Testis (tissue), 3 donors: ENCODE data around the gene AKNA. TPM values are rescaled to one million over a fixed set of nuclear protein-coding genes. Genes with fewer than 3 reads are reported as not detected.

Experiments used
- DNase-seq: peaks from one replicate; pipeline ENCODE4 v3.0.0-alpha.2; 2019
- H3K27ac ChIP-seq, 2 donors: fragments of 200-600 bp; sonication (generic); one replicate each; pipeline ENCODE4 v1.5.1; 2019
- H3K27me3 ChIP-seq: fragments of 200-600 bp; sonication (generic); one replicate; pipeline ENCODE4 v1.5.1; 2019
- H3K36me3 ChIP-seq: fragments of 200-600 bp; sonication (generic); one replicate; pipeline ENCODE4 v1.5.1; 2017; ENCODE audit warnings: low read depth; ENCODE audit errors: missing control alignments
- H3K4me1 ChIP-seq: fragments of 200-600 bp; sonication (generic); one replicate; pipeline ENCODE4 v1.5.1; 2019
- H3K4me3 ChIP-seq, 2 donors: fragments of 200-600 bp; sonication (generic); one replicate each; pipeline ENCODE4 v1.5.1; 2017 to 2019
- H3K9me3 ChIP-seq: fragments of 200-600 bp; sonication (generic); one replicate; pipeline ENCODE4 v1.5.1; 2017
- CTCF ChIP-seq, 3 experiments: fragments of 450-650 bp in 2 of 3; fragments of 200-600 bp in 1 of 3; sonication (generic) in 1 of 3; IDR thresholded peaks; one replicate each; pipeline ENCODE4 v1.5.1; 2016 to 2019; ENCODE audit warnings: antibody characterized with exemption in 3 of 3, mild to moderate bottlenecking in 2 of 3, moderate library complexity in 1 of 3
- POLR2A ChIP-seq: fragments of 450-650 bp; IDR thresholded peaks from one replicate; pipeline ENCODE4 v1.6.1; 2017; ENCODE audit warnings: antibody characterized with exemption, mild to moderate bottlenecking, moderate library complexity
- WGBS, 2 donors: methylation state at CpG; one replicate each; pipeline ENCODE4 v1.1.5; 2018; 5-methylcytosine and 5-hydroxymethylcytosine counted together
- intact Hi-C: fragments of 100-400 bp; cut with DNase I; formaldehyde crosslinking; loops from one replicate; pipeline ENCODE4 v1.15.1; 2023; ENCODE audit warnings: low total_unique reads
- polyA plus RNA-seq: library from polyadenylated mRNA; stranded (reverse); fragments of 350-450 nt; fragmentation: Illumina TruSeq; extraction: RNeasy Lipid Tissue Mini Kit (QIAGEN cat#74804); gene quantifications from one replicate; pipeline ENCODE4 v1.2.3, GENCODE V29; 2014; ENCODE audit warnings: low read depth, low replicate concordance; ENCODE audit not compliant: insufficient read depth
- total RNA-seq, 2 donors: library from RNA; depleted of rRNA; stranded (reverse); fragments of >200 nt; gene quantifications; one replicate each; pipeline ENCODE4 v1.2.3, GENCODE V29; 2016

Gene AKNA
- total and polyA plus RNA-seq, 3 donors from 2014 or later, result 20.6 to 31.5 (median 21.2) TPM

- no peaks in the 10 kb centered on the region for H3K4me1 ChIP-seq
- H3K4me3 ChIP-seq, result no peak overlapping the region
- no peak for TF ChIP-seq POLR2A
- TF ChIP-seq CTCF (IDR thresholded peaks at IDR 0.05), result no peak
- intact Hi-C loops, result no loop called here
- no peaks in the 10 kb centered on the region for H3K36me3 ChIP-seq
- DNase-seq, result no peak
- 91 to 98% methylated on average over 10 to 15 of the region's 15 CpGs for WGBS, 2 donors
- no peaks in the 10 kb centered on the region for H3K9me3 ChIP-seq
- H3K27ac ChIP-seq, result no peak overlapping the region
- H3K27me3 ChIP-seq, result no peaks in the 10 kb centered on the region
Observed at GRCh38 chr9:114433086-114433485, 45.3 kb upstream of the AKNA start.

DNA sequence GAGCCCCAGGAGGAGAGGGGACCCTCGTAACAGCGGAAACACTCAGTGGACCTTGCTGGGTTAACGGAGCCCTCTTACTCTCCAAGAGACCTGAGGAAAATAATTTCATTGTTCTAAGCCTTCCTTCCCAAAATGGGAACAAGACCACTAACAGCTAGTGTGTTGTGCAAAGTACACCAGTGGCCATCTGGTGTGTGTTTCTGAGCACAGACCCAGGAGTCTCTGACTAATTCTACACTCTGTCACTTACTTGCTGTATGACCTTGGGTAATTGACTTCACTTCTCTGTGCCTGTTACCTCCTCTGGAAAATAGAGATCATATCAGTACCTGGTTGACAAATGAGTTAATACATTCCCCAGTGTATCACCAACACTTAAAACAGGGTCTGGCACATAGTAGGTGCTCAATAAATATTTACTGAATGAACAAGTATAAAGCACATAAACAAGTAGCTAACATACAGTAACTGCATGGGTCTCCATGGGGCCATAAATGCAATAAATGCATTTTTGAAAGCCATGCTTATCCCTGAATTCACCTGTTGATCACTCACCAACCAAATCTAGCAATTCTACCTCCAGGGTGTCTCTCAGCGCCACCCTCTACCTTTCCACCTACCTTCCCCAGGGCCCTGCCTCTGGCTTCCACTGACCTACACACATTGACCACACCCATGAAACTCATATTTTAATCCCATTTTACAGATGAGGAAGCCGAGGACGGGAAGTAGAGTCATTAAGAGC, 44.7 kb upstream of the AKNA start:
- Histone ChIP-seq H3K4me1 (no peaks in the 10 kb centered on the region), H3K36me3 (no peaks in the 10 kb centered on the region), H3K27ac (no peak overlapping the region), H3K9me3 (no peaks in the 10 kb centered on the region), H3K4me3 (no peak overlapping the region), H3K27me3 (no peaks in the 10 kb centered on the region)
- no peak for TF ChIP-seq POLR2A
- TF ChIP-seq CTCF (IDR thresholded peaks at IDR 0.05), result no peak
- no peak for DNase-seq
- 73 to 81% methylated on average over 6 of the region's 6 CpGs for WGBS, 2 donors
- intact Hi-C loops, result no loop called here

DNA sequence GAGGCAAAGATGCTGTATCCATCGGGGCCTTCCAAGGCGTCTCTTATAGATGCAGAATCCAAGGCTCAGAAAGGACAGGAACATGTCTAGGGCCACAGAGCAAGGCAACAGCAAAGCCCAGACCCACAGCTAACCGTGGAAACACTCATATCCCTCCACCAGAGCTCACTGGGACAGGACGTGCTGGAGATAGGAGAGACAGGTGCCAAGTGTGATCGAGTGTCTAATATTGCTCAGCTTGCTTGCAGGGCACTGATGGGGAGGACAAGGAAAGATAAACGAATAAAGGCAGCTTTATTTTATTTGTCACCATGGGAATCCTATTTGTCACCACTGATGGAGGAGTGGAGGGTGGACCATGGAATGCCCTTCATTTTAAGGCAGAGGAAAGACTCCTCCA, 44.0 kb upstream of the AKNA start:
- Histone ChIP-seq H3K9me3 (no peaks in the 10 kb centered on the region), H3K36me3 (no peaks in the 10 kb centered on the region), H3K4me1 (no peaks in the 10 kb centered on the region), H3K4me3 (no peak overlapping the region), H3K27ac (no peak overlapping the region), H3K27me3 (no peaks in the 10 kb centered on the region)
- 75 to 82% methylated on average over 6 of the region's 6 CpGs for WGBS, 2 donors
- intact Hi-C loops, result no loop called here
- peak; percentile 54 for DNase-seq
- TF ChIP-seq POLR2A (no peak), CTCF (IDR thresholded peaks at IDR 0.05) (no peak)

GRCh38 chr9:114431003-114431402, 43.2 kb upstream of the AKNA start:
- intact Hi-C loops, result no loop called here
- TF ChIP-seq CTCF (IDR thresholded peaks at IDR 0.05) (no peak), POLR2A (no peak)
- H3K4me1 ChIP-seq, result no peaks in the 10 kb centered on the region
- 91 to 96% methylated on average over 2 to 4 of the region's 4 CpGs for WGBS, 2 donors
- H3K36me3 ChIP-seq, result no peaks in the 10 kb centered on the region
- DNase-seq, result no peak
- H3K9me3 ChIP-seq, result no peaks in the 10 kb centered on the region
- H3K27ac ChIP-seq, result no peak overlapping the region
- H3K4me3 ChIP-seq, result no peak overlapping the region
- no peaks in the 10 kb centered on the region for H3K27me3 ChIP-seq

GRCh38 chr9:114430457-114430856, 42.7 kb upstream of the AKNA start:
- intact Hi-C loops, result no loop called here
- no peak for TF ChIP-seq CTCF (IDR thresholded peaks at IDR 0.05)
- TF ChIP-seq POLR2A, result no peak
- 82 to 90% methylated on average over 5 of the region's 5 CpGs for WGBS, 2 donors
- Histone ChIP-seq H3K9me3 (no peaks in the 10 kb centered on the region), H3K4me1 (no peaks in the 10 kb centered on the region), H3K27me3 (no peaks in the 10 kb centered on the region), H3K4me3 (no peak overlapping the region), H3K36me3 (no peaks in the 10 kb centered on the region), H3K27ac (no peak overlapping the region)
- no peak for DNase-seq
